ENCODE data around the gene SHC2. TPM values are rescaled to one million over a fixed set of nuclear protein-coding genes. Genes with fewer than 3 reads are reported as not detected.
A peak's percentile ranks its signal among the peaks of the same experiment; 100 is the strongest.

The SHC2 gene
- total RNA-seq, 1 experiment from 2014 or later = 1.1 TPM

DNA sequence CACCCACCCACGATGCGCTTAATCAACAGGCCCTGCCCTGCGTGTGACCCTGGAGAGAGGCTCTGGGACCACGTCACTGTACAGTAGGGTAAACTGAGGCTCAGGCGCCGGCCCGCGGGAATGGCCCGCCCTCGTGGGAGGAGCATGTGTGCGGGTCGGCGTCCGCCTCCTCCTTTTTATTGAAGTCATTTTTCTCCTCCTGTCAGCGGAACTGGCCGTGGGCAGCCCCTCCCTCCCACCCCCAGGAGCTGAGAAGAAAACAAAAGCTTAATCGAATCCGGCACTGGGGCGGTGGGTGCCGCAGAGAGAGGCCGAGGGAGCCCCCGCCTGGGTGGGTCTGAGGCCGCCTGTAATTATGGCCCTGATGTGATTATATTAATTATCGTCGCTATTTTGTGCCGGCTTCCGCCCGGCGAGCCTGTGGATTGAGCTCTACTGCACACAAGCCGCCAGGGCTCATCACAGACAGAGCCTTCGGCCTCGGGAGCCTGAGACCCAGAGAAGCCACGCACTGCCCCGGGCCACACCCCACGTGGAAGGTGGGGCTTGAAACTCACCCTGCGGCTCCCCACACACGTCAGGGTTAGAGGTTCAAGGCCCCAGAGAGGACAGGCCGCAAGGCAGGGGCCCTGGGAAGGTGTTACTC, 58.8 kb downstream of the SHC2 start:
- H3K27ac ChIP-seq (ENCODE audit: low read depth, low read length, poor library complexity, severe bottlenecking) = no peak overlapping the region
- CTCF ChIA-PET = no interaction called here
- no peak for TF ChIP-seq EZH2 (IDR thresholded peaks at IDR 0.05; ENCODE audit: borderline replicate concordance, low read depth, low read length, poor library complexity, severe bottlenecking)
- TF ChIP-seq, protein P1, sequence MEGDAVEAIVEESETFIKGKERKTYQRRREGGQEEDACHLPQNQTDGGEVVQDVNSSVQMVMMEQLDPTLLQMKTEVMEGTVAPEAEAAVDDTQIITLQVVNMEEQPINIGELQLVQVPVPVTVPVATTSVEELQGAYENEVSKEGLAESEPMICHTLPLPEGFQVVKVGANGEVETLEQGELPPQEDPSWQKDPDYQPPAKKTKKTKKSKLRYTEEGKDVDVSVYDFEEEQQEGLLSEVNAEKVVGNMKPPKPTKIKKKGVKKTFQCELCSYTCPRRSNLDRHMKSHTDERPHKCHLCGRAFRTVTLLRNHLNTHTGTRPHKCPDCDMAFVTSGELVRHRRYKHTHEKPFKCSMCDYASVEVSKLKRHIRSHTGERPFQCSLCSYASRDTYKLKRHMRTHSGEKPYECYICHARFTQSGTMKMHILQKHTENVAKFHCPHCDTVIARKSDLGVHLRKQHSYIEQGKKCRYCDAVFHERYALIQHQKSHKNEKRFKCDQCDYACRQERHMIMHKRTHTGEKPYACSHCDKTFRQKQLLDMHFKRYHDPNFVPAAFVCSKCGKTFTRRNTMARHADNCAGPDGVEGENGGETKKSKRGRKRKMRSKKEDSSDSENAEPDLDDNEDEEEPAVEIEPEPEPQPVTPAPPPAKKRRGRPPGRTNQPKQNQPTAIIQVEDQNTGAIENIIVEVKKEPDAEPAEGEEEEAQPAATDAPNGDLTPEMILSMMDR (conservative IDR thresholded peaks at IDR 0.05; ENCODE audit: low read depth, low read length) = no peak
- POLR2A ChIA-PET (ENCODE audit: low non-redundant PET) = no interaction called here
- no peaks in the 10 kb centered on the region for H3K27me3 ChIP-seq (replicated peaks; ENCODE audit: insufficient read depth, low read depth, low read length, poor library complexity)
- intact Hi-C loops (cut with micrococcal nuclease; ENCODE audit: unreplicated experiment) = loop anchor here (10.0 kb wide), 1 partner anchor 83 kb away; no protein-coding TSS in a partner anchor
- DNase-seq (ENCODE audit: low spot score) = peak; percentile 37
- H3K9me3 ChIP-seq (ENCODE audit: low read depth, low read length, poor library complexity, severe bottlenecking) = no peaks in the 10 kb centered on the region
- no TSS peak for BruUV-seq (replicated peaks)
- no peaks in the 10 kb centered on the region for H3K4me1 ChIP-seq (ENCODE audit: insufficient read depth, low read length, poor library complexity, severe bottlenecking)
- no peaks in the 10 kb centered on the region for H3K36me3 ChIP-seq (ENCODE audit: insufficient read depth, low read length, poor library complexity, severe bottlenecking)
- H3K4me3 ChIP-seq (ENCODE audit: low read depth, low read length, poor library complexity, severe bottlenecking) = peak overlapping the region; percentile 30

GRCh38 chr19:400976-401865, 59.6 kb downstream of the SHC2 start:
- Histone ChIP-seq H3K27me3 (replicated peaks; ENCODE audit: insufficient read depth, low read depth, low read length, poor library complexity) (no peaks in the 10 kb centered on the region), H3K36me3 (ENCODE audit: insufficient read depth, low read length, poor library complexity, severe bottlenecking) (no peaks in the 10 kb centered on the region), H3K9me3 (ENCODE audit: low read depth, low read length, poor library complexity, severe bottlenecking) (no peaks in the 10 kb centered on the region), H3K27ac (ENCODE audit: low read depth, low read length, poor library complexity, severe bottlenecking) (no peak overlapping the region), H3K4me3 (ENCODE audit: low read depth, low read length, poor library complexity, severe bottlenecking) (no peak overlapping the region), H3K4me1 (ENCODE audit: insufficient read depth, low read length, poor library complexity, severe bottlenecking) (no peaks in the 10 kb centered on the region)
- DNase-seq (ENCODE audit: low spot score) = no peak
- TF ChIP-seq, protein P1 (conservative IDR thresholded peaks at IDR 0.05; ENCODE audit: low read depth, low read length) = no peak
- no peak for TF ChIP-seq EZH2 (IDR thresholded peaks at IDR 0.05; ENCODE audit: borderline replicate concordance, low read depth, low read length, poor library complexity, severe bottlenecking)
- no TSS peak for BruUV-seq (replicated peaks)
- ChIA-PET POLR2A (ENCODE audit: low non-redundant PET) (no interaction called here), CTCF (no interaction called here)
- intact Hi-C loops (cut with micrococcal nuclease; ENCODE audit: unreplicated experiment) = loop anchor here (10.0 kb wide), 1 partner anchor 84 kb away; no protein-coding TSS in a partner anchor

GRCh38 chr19:399370-399769, 61.5 kb downstream of the SHC2 start:
- no peak overlapping the region for H3K27ac ChIP-seq (ENCODE audit: low read depth, low read length, poor library complexity, severe bottlenecking)
- H3K27me3 ChIP-seq (replicated peaks; ENCODE audit: insufficient read depth, low read depth, low read length, poor library complexity) = no peaks in the 10 kb centered on the region
- POLR2A ChIA-PET (ENCODE audit: low non-redundant PET) = no interaction called here
- H3K4me3 ChIP-seq (ENCODE audit: low read depth, low read length, poor library complexity, severe bottlenecking) = no peak overlapping the region
- H3K4me1 ChIP-seq (ENCODE audit: insufficient read depth, low read length, poor library complexity, severe bottlenecking) = no peaks in the 10 kb centered on the region
- no peak for DNase-seq (ENCODE audit: low spot score)
- no peaks in the 10 kb centered on the region for H3K36me3 ChIP-seq (ENCODE audit: insufficient read depth, low read length, poor library complexity, severe bottlenecking)
- no peaks in the 10 kb centered on the region for H3K9me3 ChIP-seq (ENCODE audit: low read depth, low read length, poor library complexity, severe bottlenecking)
- no TSS peak for BruUV-seq (replicated peaks)
- CTCF ChIA-PET = no interaction called here
- no peak for TF ChIP-seq EZH2 (IDR thresholded peaks at IDR 0.05; ENCODE audit: borderline replicate concordance, low read depth, low read length, poor library complexity, severe bottlenecking)
- intact Hi-C loops (cut with micrococcal nuclease; ENCODE audit: unreplicated experiment) = no loop called here
